Epithelial cell of esophagus (primary cell): ENCODE results near the gene MPPED2.

Experiments
- DNase-seq: peaks from one replicate; pipeline ENCODE4 v3.0.0; 2010; ENCODE audit warnings: low read depth
- H3K4me3 ChIP-seq: 2 replicates; pipeline ENCODE4 v1.5.1; 2011; ENCODE audit warnings: mild to moderate bottlenecking, low read length, control low read depth
- TF ChIP-seq, protein P1 (sequence below): IDR thresholded peaks from 2 replicates; pipeline ENCODE4 v1.5.1; 2011; ENCODE audit warnings: low read depth, mild to moderate bottlenecking, low read length, control low read depth, inconsistent platforms; ENCODE audit not compliant: insufficient read depth; ENCODE audit errors: missing control alignments

The MPPED2 gene

GRCh38 chr11:30463266-30463665 lies 122.9 kb downstream of the MPPED2 start:
- TF ChIP-seq, protein P1, sequence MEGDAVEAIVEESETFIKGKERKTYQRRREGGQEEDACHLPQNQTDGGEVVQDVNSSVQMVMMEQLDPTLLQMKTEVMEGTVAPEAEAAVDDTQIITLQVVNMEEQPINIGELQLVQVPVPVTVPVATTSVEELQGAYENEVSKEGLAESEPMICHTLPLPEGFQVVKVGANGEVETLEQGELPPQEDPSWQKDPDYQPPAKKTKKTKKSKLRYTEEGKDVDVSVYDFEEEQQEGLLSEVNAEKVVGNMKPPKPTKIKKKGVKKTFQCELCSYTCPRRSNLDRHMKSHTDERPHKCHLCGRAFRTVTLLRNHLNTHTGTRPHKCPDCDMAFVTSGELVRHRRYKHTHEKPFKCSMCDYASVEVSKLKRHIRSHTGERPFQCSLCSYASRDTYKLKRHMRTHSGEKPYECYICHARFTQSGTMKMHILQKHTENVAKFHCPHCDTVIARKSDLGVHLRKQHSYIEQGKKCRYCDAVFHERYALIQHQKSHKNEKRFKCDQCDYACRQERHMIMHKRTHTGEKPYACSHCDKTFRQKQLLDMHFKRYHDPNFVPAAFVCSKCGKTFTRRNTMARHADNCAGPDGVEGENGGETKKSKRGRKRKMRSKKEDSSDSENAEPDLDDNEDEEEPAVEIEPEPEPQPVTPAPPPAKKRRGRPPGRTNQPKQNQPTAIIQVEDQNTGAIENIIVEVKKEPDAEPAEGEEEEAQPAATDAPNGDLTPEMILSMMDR: no peak
- DNase-seq: no peak
- H3K4me3 ChIP-seq: no peak overlapping the region

DNA sequence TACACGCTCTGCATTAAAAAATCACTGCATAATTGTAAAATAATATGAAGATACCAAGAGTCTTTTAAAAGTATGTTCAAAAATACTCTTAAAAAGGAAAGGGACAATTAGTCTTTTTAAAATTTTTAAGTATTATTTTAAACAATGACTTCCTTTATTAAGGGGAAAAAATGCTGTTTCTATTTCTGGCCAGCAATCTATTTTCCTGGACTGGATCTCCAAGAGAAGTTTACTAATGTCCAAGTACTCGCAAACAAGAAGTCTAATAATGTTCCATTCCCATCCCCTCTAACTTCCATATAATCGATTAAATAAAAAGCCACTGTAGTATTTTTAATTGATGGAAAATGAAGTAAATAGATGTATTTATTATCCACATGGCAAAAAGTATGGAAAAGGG lies 123.7 kb downstream of the MPPED2 start:
- TF ChIP-seq, protein P1: no peak
- DNase-seq: no peak
- no peak overlapping the region for H3K4me3 ChIP-seq

- no peak overlapping the region for H3K4me3 ChIP-seq
- TF ChIP-seq, protein P1: no peak
- no peak for DNase-seq
Observed at GRCh38 chr11:30459821-30460220, 126.3 kb downstream of the MPPED2 start.

DNA sequence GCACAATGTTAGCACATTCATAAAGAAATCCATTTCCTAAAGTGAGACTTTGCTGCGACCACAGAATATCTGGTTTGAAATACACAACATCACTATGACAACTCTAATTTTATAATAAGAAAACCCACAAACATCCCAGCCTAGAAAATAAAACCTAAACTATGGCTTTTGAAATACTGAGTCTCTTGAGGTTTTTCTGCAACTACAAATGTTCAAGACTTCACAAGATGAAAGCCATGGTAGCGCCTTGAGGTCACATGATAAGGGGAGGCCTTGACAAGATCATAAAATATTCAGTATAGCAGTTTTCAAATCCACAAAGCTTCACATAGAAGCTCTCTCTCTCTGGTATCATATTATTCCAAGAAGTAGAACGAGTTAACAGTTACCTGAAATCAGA lies 126.8 kb downstream of the MPPED2 start:
- no peak for DNase-seq
- TF ChIP-seq, protein P1: no peak
- no peak overlapping the region for H3K4me3 ChIP-seq

- TF ChIP-seq, protein P1: no peak
- H3K4me3 ChIP-seq: no peak overlapping the region
- DNase-seq: no peak
Observed at GRCh38 chr11:30458541-30458940, 127.6 kb downstream of the MPPED2 start.

DNA sequence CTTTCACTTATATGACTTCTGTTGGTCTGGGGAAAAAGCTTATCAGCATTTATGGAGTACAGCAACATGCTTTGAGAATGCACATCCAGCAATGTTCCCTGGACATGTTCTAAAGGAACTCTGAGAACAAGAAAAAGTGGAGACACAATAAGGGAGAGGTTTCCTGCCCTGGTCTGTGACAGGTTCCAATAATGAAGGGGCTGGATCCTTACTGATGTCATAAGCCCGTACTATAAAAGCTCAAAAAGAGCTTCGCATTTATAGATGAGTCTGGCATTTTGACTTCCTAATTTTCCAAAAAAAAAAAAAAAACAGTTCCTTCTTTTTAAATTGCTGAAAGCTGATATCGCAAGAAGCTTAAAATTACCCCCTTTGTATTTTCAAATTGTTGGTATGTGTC lies 129.1 kb downstream of the MPPED2 start:
- no peak for DNase-seq
- H3K4me3 ChIP-seq: no peak overlapping the region
- TF ChIP-seq, protein P1: no peak

DNA sequence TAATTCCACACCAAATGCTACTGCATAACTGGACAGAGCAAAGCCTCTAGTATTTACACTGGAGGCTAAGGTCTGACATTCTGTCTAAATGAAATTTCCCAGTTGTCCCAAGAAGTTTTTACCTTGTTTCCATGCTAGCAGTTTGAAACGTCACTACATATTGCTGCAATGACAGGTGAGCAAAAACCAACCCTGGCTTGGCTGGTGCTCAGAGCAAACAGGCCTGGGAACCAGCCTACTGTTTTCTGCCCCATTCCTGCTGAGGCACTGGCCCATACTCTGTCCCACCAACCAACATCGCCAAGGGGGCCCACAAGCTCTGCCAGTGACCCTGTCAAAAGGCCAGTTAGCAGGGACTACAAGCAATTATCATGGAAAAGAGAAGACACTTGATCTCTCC lies 131.1 kb downstream of the MPPED2 start:
- TF ChIP-seq, protein P1: no peak
- DNase-seq: no peak
- H3K4me3 ChIP-seq: no peak overlapping the region
